Activated CD8-positive, alpha-beta memory T cell treated with anti-CD3 and anti-CD28 coated beads, Interleukin-2, amount 50 U/mL, for 1 hour (primary cell): Measurements from ENCODE around the gene SAT2.

Experiments
- DNase-seq: peaks from one replicate; pipeline ENCODE4 v3.0.0-alpha.2; 2020; ENCODE audit errors: extremely low read depth

SAT2 gene

GRCh38 chr17:7591596-7591995 is 36.0 kb downstream of the SAT2 start:
- no peak for DNase-seq

- DNase-seq = no peak
These were observed 36.9 kb downstream of the SAT2 start for GRCh38 chr17:7590743-7591142.

- no peak for DNase-seq
These were observed 37.5 kb downstream of the SAT2 start, which contains the start of gene SOX15 for GRCh38 chr17:7589891-7590691. TSS of gene SOX15 (minus strand) at chr17:7590094. CDS start at chr17:7589676, 418 bp downstream.

- DNase-seq = no peak
These were observed 38.3 kb downstream of the SAT2 start for GRCh38 chr17:7589204-7589868.

- DNase-seq = no peak
These were observed 38.9 kb downstream of the SAT2 start for GRCh38 chr17:7588553-7589203.

GRCh38 chr17:7587420-7588151 is 40.0 kb downstream of the SAT2 start:
- no peak for DNase-seq

- DNase-seq = no peak
These were observed 40.8 kb downstream of the SAT2 start for GRCh38 chr17:7586673-7587419.

GRCh38 chr17:7583253-7584109 is 44.1 kb downstream of the SAT2 start, which contains the start of gene MPDU1:
TSS of gene MPDU1 (plus strand) at chr17:7583852. CDS start at chr17:7583863, 11 bp downstream.
- peak; percentile 82 for DNase-seq

GRCh38 chr17:7582396-7583252 is 45.0 kb downstream of the SAT2 start:
- DNase-seq = no peak

GRCh38 chr17:7580604-7581575 is 46.7 kb downstream of the SAT2 start:
- DNase-seq = no peak

- DNase-seq = no peak
These were observed 47.6 kb downstream of the SAT2 start for GRCh38 chr17:7579834-7580603.

GRCh38 chr17:7579001-7579833 is 48.4 kb downstream of the SAT2 start, which contains the start of gene CD68:
TSS of gene CD68 (plus strand) at chr17:7579638. CDS start at chr17:7579678, 40 bp downstream.
- no peak for DNase-seq

GRCh38 chr17:7577327-7578199 is 50.1 kb downstream of the SAT2 start:
- DNase-seq = no peak

- DNase-seq = no peak
These were observed 51.1 kb downstream of the SAT2 start for GRCh38 chr17:7576432-7576937.
